ENCODE measurements around the gene TOMM70.

Gene TOMM70

GRCh38 chr3:100411091-100411982, 10.4 kb upstream of the TOMM70 start:
- no peak for DNase-seq

GRCh38 chr3:100407977-100408532, 7.2 kb upstream of the TOMM70 start:
- no peak for DNase-seq

DNA sequence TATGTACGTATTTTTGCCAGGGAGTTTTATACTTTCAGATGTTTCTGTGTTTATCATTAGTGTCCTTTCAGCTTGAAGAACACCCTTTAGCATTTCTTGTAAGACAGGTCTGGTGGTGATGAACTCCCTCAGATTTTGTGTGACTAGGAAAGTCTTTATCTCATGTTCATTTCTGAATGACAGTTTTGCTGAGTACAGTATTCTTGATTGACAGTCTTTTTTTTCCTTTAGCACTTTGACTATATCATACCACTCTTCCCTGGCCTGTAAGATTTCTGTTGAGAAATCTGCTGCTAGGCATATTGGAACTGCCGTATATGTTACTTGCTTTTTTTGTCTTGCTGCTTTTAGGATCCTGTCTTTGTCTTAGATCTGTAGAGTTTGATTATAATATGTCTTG, 6.3 kb upstream of the TOMM70 start:
- DNase-seq, result no peak

DNA sequence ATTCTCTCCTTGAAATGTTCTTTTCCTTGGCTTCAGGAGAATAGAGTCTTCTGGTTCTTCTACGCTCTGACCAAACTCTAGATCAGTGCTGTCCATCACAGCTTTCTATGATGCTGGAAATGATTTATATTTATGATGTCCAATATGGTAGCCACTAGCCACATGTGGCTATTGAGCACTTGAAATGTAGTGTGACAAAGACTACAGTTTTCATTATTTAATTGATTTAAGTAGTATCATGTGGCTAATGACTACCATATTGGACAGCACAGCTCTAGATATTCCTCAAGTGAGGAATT, 3.3 kb upstream of the TOMM70 start:
- DNase-seq, result no peak

GRCh38 chr3:100403362-100404249, 2.7 kb upstream of the TOMM70 start:
- DNase-seq, result no peak

DNA sequence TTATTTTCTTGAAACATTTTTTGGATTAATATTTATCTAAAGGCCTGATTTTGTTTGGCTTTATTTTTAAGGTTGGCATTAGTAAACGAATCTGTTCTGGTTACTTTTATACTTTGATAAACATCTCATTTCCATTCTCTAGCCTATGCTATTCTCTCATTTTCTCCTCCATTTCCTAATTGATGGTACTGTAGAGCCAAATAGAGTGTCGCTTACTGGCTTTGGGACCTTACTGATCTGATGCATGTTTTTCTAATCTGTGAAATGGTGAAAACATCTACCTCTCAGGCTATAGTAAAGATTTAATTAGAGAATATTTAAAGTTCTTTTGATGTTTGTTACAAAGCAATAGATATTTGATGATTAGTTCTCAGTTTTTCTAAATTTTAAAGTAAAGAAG, 2.0 kb upstream of the TOMM70 start:
- no peak for DNase-seq

DNA sequence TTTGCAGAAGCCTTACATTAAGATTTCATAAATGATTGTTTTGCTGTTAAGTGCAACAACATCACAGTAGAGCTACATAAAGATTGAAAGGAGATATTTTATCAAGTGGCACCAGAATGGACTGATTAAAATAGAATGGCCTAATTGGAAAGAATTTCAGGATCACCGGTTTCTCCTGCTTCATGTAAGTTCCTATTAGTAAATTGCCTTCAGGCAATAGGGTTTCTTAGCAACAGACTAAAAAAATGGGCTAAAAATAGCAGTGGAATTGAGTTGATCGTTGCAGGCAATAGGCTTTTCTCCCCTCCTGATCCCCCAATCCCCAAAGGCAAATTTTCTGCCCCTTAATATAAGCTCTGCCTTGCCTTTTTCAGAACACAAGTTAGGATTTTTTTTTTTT, 1.4 kb upstream of the TOMM70 start:
- no peak for DNase-seq

DNA sequence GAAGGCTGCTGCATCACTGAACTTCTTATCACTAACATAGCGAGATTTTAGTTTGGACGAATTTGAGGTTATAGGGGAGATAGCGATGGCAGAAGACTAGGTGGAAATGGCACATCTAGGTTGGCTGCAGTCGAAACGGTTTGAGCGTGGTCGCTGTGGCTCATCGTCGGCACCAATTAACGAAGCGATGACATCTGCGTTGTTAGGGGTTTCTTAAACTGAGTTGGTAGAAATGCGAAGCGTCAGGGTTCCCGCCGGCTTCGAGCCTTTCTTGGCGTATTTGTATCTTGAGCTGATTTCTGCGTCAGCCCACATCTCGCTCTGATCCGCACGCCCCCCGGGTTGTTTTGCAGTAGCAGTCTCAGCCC, 769 bp upstream of the TOMM70 start:
- no peak for DNase-seq

GRCh38 chr3:100400419-100400779, 490 bp downstream of the TOMM70 start:
- DNase-seq, result no peak

DNA sequence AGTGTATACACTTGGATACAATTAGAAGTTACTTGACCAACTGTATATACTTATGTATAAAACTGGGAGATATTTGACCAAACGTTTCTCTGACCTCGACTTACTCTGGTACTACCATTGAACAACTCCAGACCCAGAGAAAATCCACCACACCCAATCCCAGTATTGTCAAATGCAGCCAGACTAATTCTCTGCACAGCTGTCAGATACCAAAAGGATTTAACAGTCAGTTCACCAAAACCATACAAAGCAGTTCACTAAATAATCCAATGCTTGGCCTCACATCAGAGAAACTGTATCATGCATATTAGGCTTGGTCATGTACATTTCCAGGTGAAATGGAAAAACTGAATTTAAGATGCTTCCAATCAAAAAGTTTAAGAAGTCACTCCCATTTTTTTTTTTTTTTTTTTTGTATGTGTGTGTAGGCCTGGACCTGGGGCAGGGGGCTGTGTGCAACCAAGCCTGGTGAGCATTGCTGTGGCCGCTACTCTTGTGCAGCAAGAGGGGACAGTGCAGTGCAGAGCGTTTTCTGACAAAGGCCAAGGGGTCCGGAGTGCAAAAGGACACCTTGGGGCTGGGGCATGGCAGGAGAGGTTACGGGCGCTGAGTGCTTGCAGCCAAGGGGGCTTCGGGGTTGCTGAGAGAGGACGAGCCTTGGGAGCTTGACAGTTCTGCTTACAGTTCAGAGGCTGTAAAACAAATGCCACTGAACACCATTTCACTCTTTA, 1.4 kb downstream of the TOMM70 start:
- DNase-seq, result no peak

GRCh38 chr3:100396967-100397366, 3.9 kb downstream of the TOMM70 start:
- no peak for DNase-seq

- DNase-seq, result no peak
These were observed 5.0 kb downstream of the TOMM70 start for GRCh38 chr3:100395679-100396431.

GRCh38 chr3:100389025-100389424, 11.9 kb downstream of the TOMM70 start:
- DNase-seq, result no peak

DNA sequence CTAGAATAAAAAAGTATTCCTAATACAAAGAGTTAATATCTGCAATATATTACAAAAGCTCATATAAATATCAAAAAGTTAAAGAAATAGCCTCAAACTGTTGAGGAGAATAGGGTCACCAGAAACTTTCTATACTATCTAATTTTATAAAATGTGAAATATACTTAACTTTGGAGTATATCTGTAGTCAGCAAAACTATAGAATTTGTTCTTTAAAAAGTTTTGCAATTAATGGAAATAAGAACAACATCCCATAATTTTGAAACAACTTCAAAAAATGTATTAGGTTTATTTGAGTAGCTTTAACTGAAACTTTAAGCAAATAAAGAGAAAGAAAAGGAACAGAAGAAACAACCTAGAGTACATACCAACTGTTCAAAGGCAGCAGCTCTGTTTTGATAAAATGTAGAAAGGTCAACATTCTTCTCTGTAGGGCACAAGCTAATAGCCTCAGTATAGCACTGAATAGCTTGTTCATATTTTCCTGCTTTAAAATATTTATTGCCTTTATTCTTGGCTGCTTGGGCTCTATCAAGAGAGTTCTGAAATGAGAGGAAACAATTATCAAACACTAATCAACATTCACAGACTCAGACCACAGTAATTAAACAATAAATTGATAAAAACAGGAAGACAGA, 14.3 kb downstream of the TOMM70 start:
- DNase-seq, result no peak

DNA sequence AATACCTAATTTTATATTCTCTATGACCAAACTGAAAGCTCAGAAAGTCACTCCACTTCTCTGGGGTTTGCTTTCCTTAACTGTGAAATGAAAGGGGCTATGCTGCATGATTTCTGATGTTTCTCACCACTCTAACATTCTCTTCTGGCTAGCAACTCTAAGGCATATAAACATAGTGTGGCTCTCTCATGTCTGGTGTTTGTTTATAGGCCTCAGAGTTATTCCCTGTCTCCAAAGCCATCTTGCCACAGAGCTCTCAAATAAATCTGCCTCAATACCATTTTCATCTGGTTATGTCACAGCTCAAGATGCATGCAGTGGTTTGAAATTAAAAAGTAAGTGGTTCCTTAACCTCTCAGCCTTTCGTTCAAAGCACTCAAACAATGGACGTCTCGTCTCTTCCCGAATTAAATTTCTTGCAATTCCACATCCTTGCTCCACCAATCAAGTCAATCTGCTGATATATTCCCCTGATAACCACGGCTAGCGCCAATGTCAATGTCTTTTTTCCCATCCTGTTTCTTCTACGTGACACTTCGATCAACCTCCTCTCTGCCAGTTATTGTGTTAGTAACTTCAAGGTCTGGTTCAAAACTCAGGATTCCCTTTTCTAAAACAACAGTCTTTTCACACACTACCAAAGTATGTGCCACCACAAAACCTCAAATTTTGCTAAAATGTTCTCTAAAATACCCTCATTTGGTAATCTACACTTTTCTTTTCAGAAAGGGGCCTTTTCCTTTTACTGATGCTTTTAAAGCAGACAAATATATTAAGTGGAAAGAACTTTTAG, 16.0 kb downstream of the TOMM70 start:
- no peak for DNase-seq

- no peak for DNase-seq
These were observed 24.6 kb downstream of the TOMM70 start for GRCh38 chr3:100376301-100376700.

DNA sequence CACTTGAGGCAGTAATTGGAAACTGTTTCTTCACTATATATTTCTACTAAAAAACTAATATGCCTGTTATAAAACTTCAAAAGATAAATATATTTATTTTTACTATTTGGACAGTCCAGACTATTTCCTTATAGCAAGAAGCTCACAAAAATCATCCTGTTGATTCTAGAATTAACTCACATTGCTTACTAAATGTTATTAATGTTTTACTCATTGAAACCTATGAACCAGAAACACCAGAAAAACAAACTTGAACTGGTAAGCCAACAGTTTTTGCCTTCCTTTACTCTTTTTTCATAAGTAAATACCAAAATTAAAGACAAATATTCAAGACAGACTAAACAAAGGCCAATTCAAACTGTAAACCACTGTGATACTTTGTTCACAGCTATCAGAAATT, 26.4 kb downstream of the TOMM70 start:
- no peak for DNase-seq

DNA sequence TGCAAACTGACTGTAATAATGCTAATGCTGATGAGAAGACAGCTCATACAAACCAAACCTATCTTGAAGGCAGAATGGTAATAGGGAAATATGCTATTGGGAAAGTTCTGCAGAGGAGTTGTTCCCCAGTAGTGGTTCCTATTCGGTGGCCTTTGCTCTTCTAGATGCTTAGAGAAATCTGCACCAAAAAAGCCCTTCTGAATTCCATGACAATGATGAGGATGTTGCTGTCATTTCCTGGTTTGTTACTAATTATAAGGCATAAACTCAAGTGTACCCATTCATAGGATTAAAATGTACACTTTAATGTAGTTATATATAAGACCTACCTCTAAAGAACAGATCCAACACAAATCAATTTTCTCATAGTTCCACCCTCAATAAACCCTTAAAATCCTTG, 30.1 kb downstream of the TOMM70 start:
- no peak for DNase-seq

DNA sequence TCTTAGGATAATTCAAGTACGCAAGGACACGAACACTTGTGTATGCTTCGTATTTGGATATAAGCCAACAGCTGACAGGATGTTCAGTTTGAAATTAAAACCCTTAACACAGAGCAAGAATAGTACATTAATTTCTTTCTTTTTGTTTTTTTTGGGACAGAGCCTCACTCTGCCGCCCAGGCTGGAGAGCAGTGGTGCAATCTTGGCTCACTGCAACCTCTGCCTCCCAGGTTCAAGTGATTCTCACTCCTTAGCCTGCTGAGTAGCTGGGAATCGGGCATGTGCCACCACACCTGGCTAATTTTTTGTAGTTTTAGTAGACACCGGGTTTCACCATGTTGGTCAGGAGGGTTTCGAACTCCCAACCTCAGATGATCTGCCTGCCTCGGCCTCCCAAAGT, 32.4 kb downstream of the TOMM70 start:
- DNase-seq, result no peak

DNA sequence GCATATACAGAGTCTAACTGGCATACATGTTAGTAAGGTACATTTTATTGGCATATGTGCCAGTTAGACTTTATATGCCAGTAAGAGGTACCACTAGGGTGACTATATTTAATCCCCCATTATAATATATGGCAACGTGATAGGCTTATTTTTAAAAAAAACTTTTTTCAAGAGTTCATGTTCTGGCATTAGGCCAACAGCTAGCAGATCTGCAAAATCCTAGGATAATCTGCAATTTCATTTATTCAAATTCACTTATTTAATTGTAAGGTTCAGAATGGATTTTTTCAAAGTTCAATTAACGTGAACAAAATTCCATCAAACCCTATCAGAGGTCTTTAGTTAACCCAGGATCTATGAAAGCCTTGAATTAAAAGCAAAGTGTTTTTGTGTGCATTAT, 34.5 kb downstream of the TOMM70 start:
- no peak for DNase-seq

DNA sequence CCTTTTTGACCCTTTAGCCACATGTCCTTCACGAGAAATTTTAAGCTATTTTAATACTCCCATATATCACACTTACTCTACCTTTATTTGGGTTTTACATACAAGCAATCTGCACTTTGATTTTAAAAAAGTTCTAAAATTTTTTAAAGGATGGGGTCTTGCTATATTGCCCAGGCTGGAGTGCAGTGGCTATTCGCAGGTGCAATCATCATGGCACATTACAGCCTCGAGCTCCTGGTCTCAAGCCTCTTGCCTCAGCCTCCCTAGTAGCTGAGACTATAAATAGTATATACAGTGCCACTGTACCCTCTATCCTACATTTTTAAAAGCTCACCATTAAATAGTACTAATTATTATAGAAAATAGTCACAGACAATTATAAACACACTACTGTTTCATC, 36.5 kb downstream of the TOMM70 start:
- DNase-seq, result no peak
